HCT116 (cell line): ENCODE data around the gene ICOS. TPM values are rescaled to one million over a fixed set of nuclear protein-coding genes. Genes with fewer than 3 reads are reported as not detected.
"Not testable (repeated sequence)": the region's sequence is repeated elsewhere in the genome, so short reads cannot be mapped to it uniquely, and the experiment has no call there.

Source experiments
- ATAC-seq: fragments of 200-7000 bp; cut with Tn5 transposase; 2 replicates; pipeline ENCODE4 v1.9.1; 2020; ENCODE audit warnings: mild to moderate bottlenecking, moderate library complexity
- BruUV-seq: library from RNA; stranded (reverse); fragments of 400-500 nt; replicated peaks from 2 replicates; lab custom pipeline; 2021; lab: Mats Ljungman, UMichigan
- CTCF ChIA-PET: fragments of 300-600 bp; sonication (Branson Sonifier 250); formaldehyde crosslinking; loops from one replicate; lab custom pipeline; 2021; ENCODE audit warnings: antibody characterized with exemption; lab: Charles Lee
- POLR2A ChIA-PET: fragments of 300-600, 350-600 bp; sonication (Branson Sonifier 250); formaldehyde crosslinking; loops from one replicate; lab custom pipeline; 2021; ENCODE audit warnings: antibody characterized with exemption; lab: Charles Lee
- RAD21 ChIA-PET, 2 experiments: fragments of 300-600 bp; sonication (Branson Sonifier 250); formaldehyde crosslinking; loops; one replicate each; lab custom pipeline; 2023; ENCODE audit warnings: low total read pairs in 2 of 2; ENCODE audit not compliant: uncharacterized antibody in 2 of 2, unreplicated experiment in 2 of 2, low non-redundant PET in 1 of 2; lab: Charles Lee
- DNase-seq: peaks from one replicate; pipeline ENCODE4 v3.0.0-alpha.2; 2010; ENCODE audit warnings: low read depth, low spot score
- H2AFZ ChIP-seq: fragments of 200-600 bp; shearing (Covaris generic), sonication (generic); 2 replicates; pipeline ENCODE4 v1.6.1; 2017; ENCODE audit warnings: low read depth, mixed run types, mixed read lengths, antibody characterized with exemption, low read length; ENCODE audit not compliant: poor library complexity, severe bottlenecking
- H3K27ac ChIP-seq: 2 replicates; pipeline ENCODE4 v1.5.1; 2012; ENCODE audit warnings: low read depth, low read length
- H3K27me3 ChIP-seq: fragments of 200-600 bp; sonication (generic); 2 replicates; pipeline ENCODE4 v1.6.1; 2016; ENCODE audit warnings: mixed run types, low read length, mixed read lengths; ENCODE audit not compliant: insufficient read depth
- H3K36me3 ChIP-seq, 2 experiments: fragments of 200-500 bp in 1 of 2; fragments of 200-600 bp in 1 of 2; sonication (Bioruptor generic) in 1 of 2; sonication (generic) in 1 of 2; 2 replicates each; pipeline versions ENCODE4 v1.5.1 to v1.6.1; 2014 to 2016; ENCODE audit warnings: low read length in 2 of 2, inconsistent platforms in 1 of 2, mixed read lengths in 1 of 2, mixed run types in 1 of 2; ENCODE audit not compliant: insufficient read depth in 2 of 2, control insufficient read depth in 1 of 2
- H3K4me1 ChIP-seq, 2 experiments: fragments of 200-600 bp in 1 of 2; sonication (generic) in 1 of 2; 2 replicates each; pipeline versions ENCODE4 v1.5.1 to v1.6.1; 2012 to 2017; ENCODE audit warnings: low read length in 2 of 2, inconsistent platforms in 1 of 2, mild to moderate bottlenecking in 1 of 2, mixed read lengths in 1 of 2, mixed run types in 1 of 2, moderate library complexity in 1 of 2; ENCODE audit not compliant: insufficient read depth in 2 of 2, control insufficient read depth in 1 of 2
- H3K4me2 ChIP-seq: fragments of 200-600 bp; sonication (generic); 2 replicates; pipeline ENCODE4 v1.6.1; 2017; ENCODE audit warnings: mixed run types, low read length, mixed read lengths
- H3K4me3 ChIP-seq, 2 experiments: fragments of 200-600 bp in 1 of 2; sonication (generic) in 1 of 2; replicated peaks in 1 of 2; 2 replicates each; pipeline ENCODE4 v1.5.1; 2011 to 2016; ENCODE audit warnings: low read length in 2 of 2, control low read depth in 1 of 2, low read depth in 1 of 2, mild to moderate bottlenecking in 1 of 2, mixed read lengths in 1 of 2, mixed run types in 1 of 2
- H3K79me2 ChIP-seq: fragments of 200-600 bp; sonication (generic); 2 replicates; pipeline ENCODE4 v1.6.1; 2017; ENCODE audit warnings: mild to moderate bottlenecking, mixed run types, low read length, moderate library complexity, mixed read lengths; ENCODE audit not compliant: insufficient read depth
- H3K9ac ChIP-seq: fragments of 200-600 bp; sonication (generic); 2 replicates; pipeline ENCODE4 v1.6.1; 2016; ENCODE audit warnings: low read length, mixed read lengths
- H3K9me2 ChIP-seq: fragments of 200-600 bp; sonication (generic), shearing (Covaris generic); 2 replicates; pipeline ENCODE4 v1.6.1; 2017; ENCODE audit warnings: mixed run types, mild to moderate bottlenecking, moderate library complexity; ENCODE audit not compliant: insufficient read depth
- H3K9me3 ChIP-seq, 2 experiments: fragments of 200-500 bp in 1 of 2; fragments of 200-600 bp in 1 of 2; sonication (Bioruptor generic) in 1 of 2; sonication (generic) in 1 of 2; 2 replicates each; pipeline ENCODE4 v1.6.1; 2014 to 2017; ENCODE audit warnings: low read length in 2 of 2, mixed read lengths in 2 of 2, inconsistent platforms in 1 of 2, low read depth in 1 of 2, mild to moderate bottlenecking in 1 of 2, mixed run types in 1 of 2, moderate library complexity in 1 of 2; ENCODE audit not compliant: control insufficient read depth in 1 of 2, insufficient read depth in 1 of 2
- H4K20me1 ChIP-seq: fragments of 200-600 bp; sonication (generic), shearing (Covaris generic); 2 replicates; pipeline ENCODE4 v1.6.1; 2017; ENCODE audit warnings: mixed run types, mild to moderate bottlenecking, moderate library complexity; ENCODE audit not compliant: insufficient read depth
- CBX3 ChIP-seq: IDR thresholded peaks from 2 replicates; pipeline ENCODE4 v1.6.1; 2012; ENCODE audit warnings: low read depth
- EZH2phosphoT487 ChIP-seq: fragments of 200-600 bp; IDR thresholded peaks from 2 replicates; pipeline ENCODE4 v1.6.1; 2018; ENCODE audit warnings: antibody characterized with exemption, borderline replicate concordance
- POLR2AphosphoS5 ChIP-seq: IDR thresholded peaks from 2 replicates; pipeline ENCODE4 v1.6.1; 2011; ENCODE audit warnings: mild to moderate bottlenecking, low read depth, low read length, moderate library complexity
- SP1 ChIP-seq: IDR thresholded peaks from 2 replicates; pipeline ENCODE4 v1.6.1; 2012; ENCODE audit warnings: low read depth
- TCF7L2 ChIP-seq: IDR thresholded peaks from 2 replicates; pipeline ENCODE4 v1.7.0; 2011; ENCODE audit warnings: borderline replicate concordance, inconsistent platforms; ENCODE audit not compliant: insufficient read depth, insufficient read length; ENCODE audit errors: extremely low read depth
- ZNF274 ChIP-seq: fragments of 200-500 bp; sonication (Bioruptor generic); IDR thresholded peaks from 2 replicates; pipeline ENCODE4 v1.6.1; 2014; ENCODE audit warnings: mild to moderate bottlenecking, low read depth, low read length, inconsistent platforms
- intact Hi-C: fragments of 100-400 bp; cut with micrococcal nuclease; formaldehyde crosslinking; loops from 2 replicates; pipeline ENCODE4 v1.10.0; 2022
- total RNA-seq: library from RNA; stranded (reverse); gene quantifications from one replicate; pipeline ENCODE4 v1.2.1, GENCODE V29; 2021; ENCODE audit not compliant: unreplicated experiment
- TF ChIP-seq, protein P1 (sequence below): IDR thresholded peaks from 2 replicates; pipeline ENCODE4 v1.6.1; 2011; ENCODE audit warnings: mild to moderate bottlenecking, low read length, moderate library complexity; ENCODE audit not compliant: insufficient replicate concordance; ENCODE audit errors: extremely low read depth
- TF ChIP-seq, protein P2 (sequence below): IDR thresholded peaks from 2 replicates; pipeline ENCODE4 v1.6.1; 2012; ENCODE audit warnings: low read depth

Gene ICOS
- total RNA-seq, 1 experiment from 2014 or later = not detected

DNA sequence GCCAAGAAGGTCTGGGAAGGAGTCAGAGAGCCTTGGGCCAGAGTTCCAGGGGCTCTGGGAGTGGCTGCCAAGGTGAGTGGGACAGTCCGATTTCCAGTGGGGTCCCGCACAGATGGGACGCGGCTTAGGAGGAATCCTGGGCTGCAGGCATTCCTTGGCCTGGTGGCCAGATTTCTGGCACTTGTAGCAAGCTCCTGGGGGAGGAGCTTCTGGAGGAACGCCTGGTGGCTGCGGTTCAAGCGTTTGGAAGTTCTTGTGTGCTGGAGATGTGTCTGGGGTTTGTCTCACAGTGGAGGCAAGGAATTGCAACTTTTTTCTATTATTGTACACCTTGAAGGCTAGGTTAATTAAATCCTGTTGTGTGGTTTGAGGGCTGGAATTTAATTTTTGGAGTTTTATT lies 28.6 kb downstream of the ICOS start:
- H3K36me3 ChIP-seq, H3K9ac ChIP-seq, H3K9me3 ChIP-seq, BruUV-seq, CTCF ChIA-PET, H3K27ac ChIP-seq, H3K4me2 ChIP-seq, H3K79me2 ChIP-seq, ATAC-seq, H4K20me1 ChIP-seq, H3K4me3 ChIP-seq, H3K27me3 ChIP-seq, H3K4me1 ChIP-seq, H2AFZ ChIP-seq, H3K9me2 ChIP-seq, DNase-seq, POLR2A ChIA-PET, intact Hi-C loops, RAD21 ChIA-PET: not testable (repeated sequence)

DNA sequence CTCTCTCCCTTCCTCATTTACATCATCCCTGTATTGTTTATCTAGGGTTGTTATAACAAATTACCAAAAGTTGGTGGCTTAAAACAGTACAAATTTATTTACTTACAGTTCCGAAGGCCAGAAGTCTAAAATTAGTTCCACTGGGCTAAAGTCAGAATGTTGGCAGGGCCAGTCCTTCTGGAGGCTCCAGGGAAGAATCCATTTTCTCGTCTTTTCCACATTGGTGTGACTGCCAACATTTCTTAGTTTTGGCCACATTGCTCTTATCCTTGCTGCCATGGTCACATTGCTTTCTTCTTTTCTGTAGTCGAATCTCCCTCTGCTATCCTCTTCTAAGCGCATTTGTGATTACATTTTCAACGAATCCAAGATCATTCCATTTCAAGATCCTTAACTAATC lies 34.7 kb downstream of the ICOS start:
- Histone ChIP-seq H3K9ac (no peak overlapping the region), H3K4me1 (no peaks in the 10 kb centered on the region), H3K9me3 (no peaks in the 10 kb centered on the region), H4K20me1 (no peaks in the 10 kb centered on the region), H2AFZ (no peak overlapping the region), H3K4me2 (no peak overlapping the region), H3K9me2 (no peaks in the 10 kb centered on the region), H3K27me3 (peaks cover 21% of the 10 kb centered on the region), H3K4me3 (no peak overlapping the region), H3K36me3 (no peaks in the 10 kb centered on the region), H3K27ac (no peak overlapping the region), H3K79me2 (no peaks in the 10 kb centered on the region)
- ATAC-seq (no peak), DNase-seq (no peak)
- CTCF ChIA-PET = no interaction called here
- TF ChIP-seq ZNF274 = no peak
- RAD21 ChIA-PET = no interaction called here
- POLR2A ChIA-PET = no interaction called here
- BruUV-seq = no TSS peak
- intact Hi-C loops = no loop called here

DNA sequence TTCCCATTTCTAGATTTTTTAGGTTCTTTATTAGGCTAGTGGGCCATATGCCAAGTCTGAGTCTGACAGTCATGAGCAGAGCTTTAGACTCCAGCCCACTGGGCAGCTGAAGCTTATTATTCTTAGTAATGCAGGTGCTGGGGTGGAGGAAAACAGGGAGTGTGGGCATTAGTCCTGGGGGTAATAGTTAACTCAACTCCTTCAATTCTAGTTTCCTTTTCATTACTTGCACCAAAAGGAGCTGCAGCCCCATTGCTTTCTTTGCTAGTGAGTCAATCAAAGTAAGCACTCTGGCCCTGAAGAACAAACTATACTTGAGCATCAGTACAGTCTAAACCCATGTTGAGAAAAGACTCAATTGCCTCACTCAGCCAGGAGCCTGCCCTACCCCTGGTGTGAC lies 35.5 kb downstream of the ICOS start:
- Histone ChIP-seq H3K27ac (no peak overlapping the region), H3K9ac (no peak overlapping the region), H3K4me2 (no peak overlapping the region), H3K4me3 (no peak overlapping the region), H3K9me3 (no peaks in the 10 kb centered on the region), H3K36me3 (no peaks in the 10 kb centered on the region), H4K20me1 (no peaks in the 10 kb centered on the region), H3K27me3 (peaks cover 21% of the 10 kb centered on the region), H3K9me2 (no peaks in the 10 kb centered on the region), H3K79me2 (no peaks in the 10 kb centered on the region), H2AFZ (no peak overlapping the region), H3K4me1 (no peaks in the 10 kb centered on the region)
- intact Hi-C loops = no loop called here
- POLR2A ChIA-PET = no interaction called here
- ATAC-seq = no peak
- RAD21 ChIA-PET = no interaction called here
- CTCF ChIA-PET = no interaction called here
- BruUV-seq = no TSS peak
- DNase-seq = no peak
- TF ChIP-seq, protein P1, sequence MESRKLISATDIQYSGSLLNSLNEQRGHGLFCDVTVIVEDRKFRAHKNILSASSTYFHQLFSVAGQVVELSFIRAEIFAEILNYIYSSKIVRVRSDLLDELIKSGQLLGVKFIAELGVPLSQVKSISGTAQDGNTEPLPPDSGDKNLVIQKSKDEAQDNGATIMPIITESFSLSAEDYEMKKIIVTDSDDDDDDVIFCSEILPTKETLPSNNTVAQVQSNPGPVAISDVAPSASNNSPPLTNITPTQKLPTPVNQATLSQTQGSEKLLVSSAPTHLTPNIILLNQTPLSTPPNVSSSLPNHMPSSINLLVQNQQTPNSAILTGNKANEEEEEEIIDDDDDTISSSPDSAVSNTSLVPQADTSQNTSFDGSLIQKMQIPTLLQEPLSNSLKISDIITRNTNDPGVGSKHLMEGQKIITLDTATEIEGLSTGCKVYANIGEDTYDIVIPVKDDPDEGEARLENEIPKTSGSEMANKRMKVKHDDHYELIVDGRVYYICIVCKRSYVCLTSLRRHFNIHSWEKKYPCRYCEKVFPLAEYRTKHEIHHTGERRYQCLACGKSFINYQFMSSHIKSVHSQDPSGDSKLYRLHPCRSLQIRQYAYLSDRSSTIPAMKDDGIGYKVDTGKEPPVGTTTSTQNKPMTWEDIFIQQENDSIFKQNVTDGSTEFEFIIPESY = no peak
- no peak for TF ChIP-seq POLR2AphosphoS5
- no peak for TF ChIP-seq SP1
- TF ChIP-seq, protein P2, sequence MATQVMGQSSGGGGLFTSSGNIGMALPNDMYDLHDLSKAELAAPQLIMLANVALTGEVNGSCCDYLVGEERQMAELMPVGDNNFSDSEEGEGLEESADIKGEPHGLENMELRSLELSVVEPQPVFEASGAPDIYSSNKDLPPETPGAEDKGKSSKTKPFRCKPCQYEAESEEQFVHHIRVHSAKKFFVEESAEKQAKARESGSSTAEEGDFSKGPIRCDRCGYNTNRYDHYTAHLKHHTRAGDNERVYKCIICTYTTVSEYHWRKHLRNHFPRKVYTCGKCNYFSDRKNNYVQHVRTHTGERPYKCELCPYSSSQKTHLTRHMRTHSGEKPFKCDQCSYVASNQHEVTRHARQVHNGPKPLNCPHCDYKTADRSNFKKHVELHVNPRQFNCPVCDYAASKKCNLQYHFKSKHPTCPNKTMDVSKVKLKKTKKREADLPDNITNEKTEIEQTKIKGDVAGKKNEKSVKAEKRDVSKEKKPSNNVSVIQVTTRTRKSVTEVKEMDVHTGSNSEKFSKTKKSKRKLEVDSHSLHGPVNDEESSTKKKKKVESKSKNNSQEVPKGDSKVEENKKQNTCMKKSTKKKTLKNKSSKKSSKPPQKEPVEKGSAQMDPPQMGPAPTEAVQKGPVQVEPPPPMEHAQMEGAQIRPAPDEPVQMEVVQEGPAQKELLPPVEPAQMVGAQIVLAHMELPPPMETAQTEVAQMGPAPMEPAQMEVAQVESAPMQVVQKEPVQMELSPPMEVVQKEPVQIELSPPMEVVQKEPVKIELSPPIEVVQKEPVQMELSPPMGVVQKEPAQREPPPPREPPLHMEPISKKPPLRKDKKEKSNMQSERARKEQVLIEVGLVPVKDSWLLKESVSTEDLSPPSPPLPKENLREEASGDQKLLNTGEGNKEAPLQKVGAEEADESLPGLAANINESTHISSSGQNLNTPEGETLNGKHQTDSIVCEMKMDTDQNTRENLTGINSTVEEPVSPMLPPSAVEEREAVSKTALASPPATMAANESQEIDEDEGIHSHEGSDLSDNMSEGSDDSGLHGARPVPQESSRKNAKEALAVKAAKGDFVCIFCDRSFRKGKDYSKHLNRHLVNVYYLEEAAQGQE = no peak
- no peak for TF ChIP-seq EZH2phosphoT487
- TF ChIP-seq CBX3 = no peak
- TF ChIP-seq TCF7L2 = no peak
